Osteocyte (in vitro differentiated cells): ENCODE measurements around the gene ST6GALNAC2. TPM values are rescaled to one million over a fixed set of nuclear protein-coding genes. Genes with fewer than 3 reads are reported as not detected.

Experiments
- DNase-seq: peaks from one replicate; pipeline ENCODE4 v3.0.0; 2021; ENCODE audit warnings: mixed read lengths; ENCODE audit not compliant: unreplicated experiment; ENCODE audit errors: extremely low spot score
- H3K27ac Mint-ChIP-seq: one replicate; pipeline ENCODE4 v1.8.0; 2021; ENCODE audit warnings: mild to moderate bottlenecking, mixed read lengths; ENCODE audit not compliant: unreplicated experiment
- H3K27me3 Mint-ChIP-seq: one replicate; pipeline ENCODE4 v1.8.0; 2021; ENCODE audit warnings: mixed read lengths; ENCODE audit not compliant: unreplicated experiment
- H3K36me3 Mint-ChIP-seq: one replicate; pipeline ENCODE4 v1.8.0; 2021; ENCODE audit warnings: mixed read lengths; ENCODE audit not compliant: unreplicated experiment
- H3K4me1 Mint-ChIP-seq: one replicate; pipeline ENCODE4 v1.8.0; 2021; ENCODE audit warnings: mixed read lengths; ENCODE audit not compliant: unreplicated experiment
- H3K4me3 Mint-ChIP-seq: one replicate; pipeline ENCODE4 v1.8.0; 2021; ENCODE audit warnings: mild to moderate bottlenecking, moderate library complexity, mixed read lengths; ENCODE audit not compliant: unreplicated experiment
- H3K9me3 Mint-ChIP-seq: one replicate; pipeline ENCODE4 v1.8.0; 2021; ENCODE audit warnings: mixed read lengths; ENCODE audit not compliant: unreplicated experiment
- total RNA-seq: library from RNA; stranded (reverse); gene quantifications from 2 replicates; pipeline ENCODE4 v1.2.1, GENCODE V29; 2021
- TF ChIP-seq, protein P1 (sequence below): fragments of 200-600 bp; sonication (generic); IDR thresholded peaks from 2 replicates; pipeline ENCODE4 v1.5.0; 2021; ENCODE audit warnings: antibody characterized with exemption, mild to moderate bottlenecking, moderate library complexity

Gene ST6GALNAC2
- total RNA-seq, 1 donor from 2014 or later = 3.3 TPM

GRCh38 chr17:76517638-76518038 lies 68.0 kb downstream of the ST6GALNAC2 start:
- Mint-ChIP-seq H3K36me3 (no peaks in the 10 kb centered on the region), H3K9me3 (no peaks in the 10 kb centered on the region), H3K4me1 (peaks cover 3% of the 10 kb centered on the region), H3K27me3 (peaks cover 4% of the 10 kb centered on the region), H3K4me3 (no peak overlapping the region), H3K27ac (no peak overlapping the region)
- DNase-seq = no peak
- TF ChIP-seq, protein P1, sequence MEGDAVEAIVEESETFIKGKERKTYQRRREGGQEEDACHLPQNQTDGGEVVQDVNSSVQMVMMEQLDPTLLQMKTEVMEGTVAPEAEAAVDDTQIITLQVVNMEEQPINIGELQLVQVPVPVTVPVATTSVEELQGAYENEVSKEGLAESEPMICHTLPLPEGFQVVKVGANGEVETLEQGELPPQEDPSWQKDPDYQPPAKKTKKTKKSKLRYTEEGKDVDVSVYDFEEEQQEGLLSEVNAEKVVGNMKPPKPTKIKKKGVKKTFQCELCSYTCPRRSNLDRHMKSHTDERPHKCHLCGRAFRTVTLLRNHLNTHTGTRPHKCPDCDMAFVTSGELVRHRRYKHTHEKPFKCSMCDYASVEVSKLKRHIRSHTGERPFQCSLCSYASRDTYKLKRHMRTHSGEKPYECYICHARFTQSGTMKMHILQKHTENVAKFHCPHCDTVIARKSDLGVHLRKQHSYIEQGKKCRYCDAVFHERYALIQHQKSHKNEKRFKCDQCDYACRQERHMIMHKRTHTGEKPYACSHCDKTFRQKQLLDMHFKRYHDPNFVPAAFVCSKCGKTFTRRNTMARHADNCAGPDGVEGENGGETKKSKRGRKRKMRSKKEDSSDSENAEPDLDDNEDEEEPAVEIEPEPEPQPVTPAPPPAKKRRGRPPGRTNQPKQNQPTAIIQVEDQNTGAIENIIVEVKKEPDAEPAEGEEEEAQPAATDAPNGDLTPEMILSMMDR = no peak

Other genes starting within 250 kb of the ST6GALNAC2 start
- gene PRPSAP1, start 231.9 kb downstream of the ST6GALNAC2 start, total RNA-seq = 69.7 and 71.9 TPM in 2 replicates
- gene SPHK1, start 201.3 kb downstream of the ST6GALNAC2 start, total RNA-seq = 15.2 TPM in 2 replicates
- gene UBE2O, start 132.7 kb downstream of the ST6GALNAC2 start, total RNA-seq = 30.7 and 32.4 TPM in 2 replicates
- gene AANAT, start 118.3 kb downstream of the ST6GALNAC2 start, total RNA-seq = not detected in 2 replicates
- 14.5 and 17.5 TPM in 2 replicates for gene RHBDF2, start 84.4 kb downstream of the ST6GALNAC2 start, total RNA-seq
- 8.6 and 9.1 TPM in 2 replicates for gene CYGB, start 48.2 kb downstream of the ST6GALNAC2 start, total RNA-seq
- gene PRCD, start 45.8 kb downstream of the ST6GALNAC2 start, total RNA-seq = 1.3 and 1.4 TPM in 2 replicates
- gene ST6GALNAC1, start 57.9 kb upstream of the ST6GALNAC2 start, total RNA-seq = not detected in 2 replicates
- 183 and 187 TPM in 2 replicates for gene MXRA7, start 125.1 kb upstream of the ST6GALNAC2 start, total RNA-seq
- 16.8 and 22.7 TPM in 2 replicates for gene JMJD6, start 140.7 kb upstream of the ST6GALNAC2 start, total RNA-seq
- 35.7 and 36.3 TPM in 2 replicates for gene METTL23, start 141.0 kb upstream of the ST6GALNAC2 start, total RNA-seq
- 137 and 145 TPM in 2 replicates for gene SRSF2, start 151.5 kb upstream of the ST6GALNAC2 start, total RNA-seq
- 33.0 and 34.7 TPM in 2 replicates for gene MFSD11, start 152.3 kb upstream of the ST6GALNAC2 start, total RNA-seq